NCI-H146 treated with DMSO at 0.1 percent for 48 hours (cell line): ENCODE data around the gene RAB24.
A peak's percentile ranks its signal among the peaks of the same experiment; 100 is the strongest.
"Not testable (repeated sequence)": the region's sequence is repeated elsewhere in the genome, so short reads cannot be mapped to it uniquely, and the experiment has no call there.

Source experiments
- DNase-seq: peaks from one replicate; lab custom pipeline; 2025; ENCODE audit not compliant: unreplicated experiment; lab: John Stamatoyannopoulos, UW

RAB24 gene

DNA sequence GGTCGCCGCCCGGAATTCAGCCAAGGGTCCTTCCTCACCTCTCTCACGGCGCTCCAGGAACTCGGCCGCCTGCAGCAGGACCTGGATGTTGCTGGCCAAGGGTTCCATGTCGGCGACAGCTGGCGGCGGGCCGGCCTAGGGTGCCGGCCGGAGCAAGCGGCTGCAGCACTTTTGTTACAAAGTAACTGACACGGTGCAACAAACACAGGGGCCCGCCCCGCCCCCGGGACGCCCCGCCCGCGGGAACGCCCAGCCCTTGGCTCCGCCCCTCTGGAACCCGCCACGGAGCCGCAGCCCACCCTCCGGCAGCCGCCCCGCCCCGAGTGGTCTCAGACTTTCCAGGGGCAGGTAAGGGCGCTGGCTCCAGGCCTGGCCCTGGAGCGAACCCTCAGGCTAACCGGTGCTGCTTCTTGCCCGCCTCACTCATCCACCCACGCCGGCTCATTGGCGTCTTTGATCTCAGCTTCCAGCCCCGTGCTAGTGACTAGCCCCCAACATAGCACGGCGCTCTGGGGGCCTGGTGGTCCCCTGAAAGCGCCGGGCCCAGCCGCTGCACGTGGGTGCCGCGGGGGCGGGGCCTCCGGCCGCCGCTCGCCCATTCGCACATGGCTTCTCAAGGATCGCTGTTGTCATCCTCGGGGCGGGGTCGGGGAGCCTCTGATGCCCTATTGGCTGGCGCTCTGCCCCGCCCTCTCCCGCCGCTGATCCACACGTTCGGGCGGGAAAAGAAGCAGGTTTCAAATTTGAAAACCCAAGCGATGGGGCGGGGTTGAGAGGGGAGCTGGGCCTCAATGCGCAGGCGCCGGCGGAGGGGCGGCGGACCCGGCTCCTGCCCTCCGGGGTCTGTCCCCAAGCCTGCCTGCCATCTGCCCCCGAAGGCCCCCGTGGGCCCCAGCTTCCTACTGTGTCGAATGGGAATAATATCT lies 8.5 kb upstream of the RAB24 start, which contains the start of gene MXD3:
Gene MXD3, minus strand, starts transcription at position 176 of the 926 bp plus-strand sequence. Its CDS starts 68 bp downstream, at position 108.
- DNase-seq = peak; percentile 90

DNA sequence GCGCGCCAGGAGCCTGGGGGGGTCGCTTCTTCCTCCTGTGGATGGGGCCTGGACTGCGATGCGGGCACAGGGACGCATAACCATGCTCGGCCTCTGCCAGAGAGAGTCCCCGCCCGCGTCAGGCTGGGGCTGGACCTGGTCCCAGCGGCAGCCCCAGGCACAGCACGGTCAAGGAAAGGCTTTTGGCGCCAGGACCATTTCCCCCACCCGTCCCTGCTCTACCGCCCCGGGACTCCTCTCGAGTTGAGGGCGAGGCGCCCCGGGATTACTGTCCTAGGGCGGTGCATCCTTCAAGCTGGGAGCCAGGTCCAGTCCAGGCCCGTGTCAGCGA lies 7.8 kb upstream of the RAB24 start:
- no peak for DNase-seq

DNA sequence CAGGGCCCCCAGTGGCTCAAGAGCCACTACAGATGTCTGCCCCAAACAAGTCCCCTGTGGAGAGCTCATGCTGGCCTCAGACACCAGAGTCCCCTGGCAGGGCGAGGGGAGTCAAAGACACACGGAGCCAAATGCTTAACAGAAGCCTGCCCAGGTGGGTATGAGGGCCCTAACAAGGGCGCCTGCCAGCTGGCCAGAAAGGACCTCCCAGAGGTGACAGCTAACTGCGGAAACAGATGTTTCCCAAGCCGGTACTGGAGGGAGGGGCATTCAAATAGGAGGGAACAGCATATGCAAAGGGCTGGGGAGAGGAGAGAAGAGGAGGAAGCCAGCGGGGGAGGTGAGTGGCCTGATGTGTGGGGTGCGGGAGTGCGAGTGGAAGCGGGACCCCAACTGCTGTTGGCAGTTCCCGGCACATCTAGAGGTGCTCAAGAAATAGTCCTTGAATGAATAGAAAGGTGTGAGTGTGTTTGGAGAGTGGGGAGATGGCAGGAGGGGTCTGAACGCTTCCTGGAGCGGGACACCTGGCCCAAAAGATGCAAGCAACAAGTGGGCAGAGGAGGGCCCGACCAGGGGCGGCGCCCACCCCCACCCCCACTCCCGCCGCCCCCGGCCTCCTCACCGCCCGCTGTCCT lies 7.4 kb upstream of the RAB24 start:
- peak; percentile 10 for DNase-seq

DNA sequence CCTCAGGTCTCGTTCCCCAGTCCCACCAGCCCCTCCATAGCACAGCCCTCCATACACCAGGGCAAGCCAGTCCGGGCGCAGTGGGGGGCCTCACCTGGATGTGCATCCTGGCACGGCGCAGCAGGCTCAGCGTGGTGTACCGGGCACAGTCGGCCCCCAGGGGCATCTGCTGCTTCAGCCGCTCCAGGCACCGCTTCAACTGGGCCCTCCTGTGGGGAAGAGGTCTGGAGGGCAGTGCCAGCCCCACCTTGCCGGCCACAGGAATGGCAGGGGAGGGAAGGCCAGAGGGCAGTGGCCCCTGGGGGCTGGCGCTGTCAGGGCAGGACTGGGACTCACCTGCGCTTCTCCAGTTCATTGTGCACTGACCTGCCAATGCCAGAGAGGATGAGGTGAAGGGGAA lies 6.8 kb upstream of the RAB24 start:
- DNase-seq = no peak

DNA sequence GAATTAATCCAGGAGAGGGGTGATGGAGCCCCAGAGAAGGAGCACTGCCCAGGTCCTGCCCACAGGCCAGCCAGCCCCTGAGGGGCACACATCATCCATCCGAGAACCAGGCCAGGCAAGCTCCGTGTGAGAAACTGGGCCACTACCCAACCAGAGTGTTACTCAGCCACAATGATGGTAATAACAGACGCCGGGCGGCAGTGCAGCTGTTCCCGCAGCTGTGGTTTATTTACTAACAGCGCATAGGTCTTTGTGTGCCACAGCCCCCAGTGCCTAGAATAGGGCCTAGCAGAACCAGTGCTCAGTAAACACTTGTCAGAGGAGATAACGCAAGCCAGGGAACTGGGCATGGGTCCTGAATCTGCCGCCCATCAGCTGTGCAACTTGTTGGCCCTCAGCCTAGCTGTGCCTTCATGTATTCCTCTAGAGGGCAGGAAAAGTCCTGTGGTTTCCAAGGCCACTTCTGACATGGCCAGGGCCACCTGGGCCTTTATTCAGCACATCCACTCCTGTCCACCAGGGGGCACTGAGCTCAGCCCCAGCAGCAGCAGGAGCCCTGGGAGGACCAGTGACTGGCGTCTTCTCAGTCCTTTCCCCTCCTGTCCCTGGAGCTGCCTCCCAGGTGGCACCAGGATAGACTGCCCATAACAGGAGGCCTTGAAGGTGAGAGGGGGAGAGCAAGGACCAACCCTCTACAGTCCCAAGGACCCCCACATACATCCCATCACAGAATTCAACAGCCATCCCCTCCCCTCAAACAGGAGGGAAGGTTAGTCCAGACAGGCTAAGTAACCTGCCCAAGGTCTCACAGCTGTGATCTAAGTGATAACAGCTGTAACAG lies 6.1 kb upstream of the RAB24 start:
- peak; percentile 21 for DNase-seq

DNA sequence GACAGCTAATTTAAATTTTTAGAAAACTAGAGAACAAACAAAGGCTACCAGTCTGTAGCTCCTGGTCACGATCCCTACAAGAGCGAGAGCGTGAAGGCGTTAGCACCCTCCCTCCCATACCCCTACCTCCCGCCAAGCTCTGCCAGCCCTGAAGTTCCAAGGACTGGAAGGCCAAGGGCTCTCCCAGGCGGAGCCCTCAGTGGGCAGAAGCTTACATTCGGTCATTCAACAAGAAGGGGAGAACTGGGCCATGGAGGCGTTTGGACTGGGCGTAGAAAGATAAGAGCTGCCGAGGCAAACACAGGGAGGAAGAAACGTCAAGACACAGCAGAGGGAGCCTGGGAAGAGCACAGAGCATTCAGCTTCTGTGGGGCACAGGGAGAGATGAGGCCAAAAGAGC lies 5.2 kb upstream of the RAB24 start:
- DNase-seq = no peak

- no peak for DNase-seq
These were observed 4.2 kb upstream of the RAB24 start for GRCh38 chr5:177307544-177308363.

DNA sequence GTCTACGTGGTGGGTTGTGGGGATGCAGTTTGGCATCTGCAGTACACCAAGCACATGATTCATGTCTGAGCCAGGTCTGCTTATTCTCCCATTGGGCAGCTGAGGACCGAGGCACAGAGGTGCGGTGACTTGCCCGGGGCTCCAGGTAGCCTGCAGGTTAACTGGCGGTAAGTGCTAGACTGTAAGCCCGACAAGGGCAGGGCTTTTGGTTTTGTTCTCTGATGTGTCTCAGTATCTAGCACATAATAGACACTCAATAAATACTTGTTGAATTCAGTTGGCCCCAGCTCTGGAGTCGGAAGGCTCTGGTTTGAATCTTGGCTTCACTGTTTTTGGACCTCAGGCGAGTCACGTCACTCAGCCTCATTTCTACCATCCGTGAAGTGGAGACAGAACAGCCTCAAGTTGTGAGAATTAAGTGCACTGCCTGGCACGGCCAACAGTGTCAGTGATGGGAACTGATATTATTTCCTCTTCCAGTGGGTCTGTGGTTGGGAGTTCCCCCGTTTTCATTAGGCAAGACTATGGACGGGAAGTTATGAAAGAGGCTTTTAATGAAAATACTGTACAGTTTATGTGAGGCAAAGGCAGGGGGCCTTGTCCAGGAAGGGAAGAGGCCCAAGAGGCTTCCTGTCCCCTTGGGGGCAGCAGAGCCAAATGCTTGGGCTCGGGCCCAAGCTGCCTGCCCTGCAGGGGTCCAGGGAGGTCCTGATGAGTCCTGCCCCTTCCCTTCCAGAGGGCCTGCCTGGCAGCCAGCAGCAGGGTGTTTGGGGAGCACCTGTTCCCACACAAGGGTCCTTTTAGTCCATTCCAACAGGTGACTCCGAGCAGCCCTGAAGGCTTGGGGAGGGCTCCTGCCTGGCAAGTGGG lies 3.4 kb upstream of the RAB24 start:
- DNase-seq = no peak

GRCh38 chr5:177306103-177306640 lies 2.7 kb upstream of the RAB24 start:
- not testable (repeated sequence) for DNase-seq

DNA sequence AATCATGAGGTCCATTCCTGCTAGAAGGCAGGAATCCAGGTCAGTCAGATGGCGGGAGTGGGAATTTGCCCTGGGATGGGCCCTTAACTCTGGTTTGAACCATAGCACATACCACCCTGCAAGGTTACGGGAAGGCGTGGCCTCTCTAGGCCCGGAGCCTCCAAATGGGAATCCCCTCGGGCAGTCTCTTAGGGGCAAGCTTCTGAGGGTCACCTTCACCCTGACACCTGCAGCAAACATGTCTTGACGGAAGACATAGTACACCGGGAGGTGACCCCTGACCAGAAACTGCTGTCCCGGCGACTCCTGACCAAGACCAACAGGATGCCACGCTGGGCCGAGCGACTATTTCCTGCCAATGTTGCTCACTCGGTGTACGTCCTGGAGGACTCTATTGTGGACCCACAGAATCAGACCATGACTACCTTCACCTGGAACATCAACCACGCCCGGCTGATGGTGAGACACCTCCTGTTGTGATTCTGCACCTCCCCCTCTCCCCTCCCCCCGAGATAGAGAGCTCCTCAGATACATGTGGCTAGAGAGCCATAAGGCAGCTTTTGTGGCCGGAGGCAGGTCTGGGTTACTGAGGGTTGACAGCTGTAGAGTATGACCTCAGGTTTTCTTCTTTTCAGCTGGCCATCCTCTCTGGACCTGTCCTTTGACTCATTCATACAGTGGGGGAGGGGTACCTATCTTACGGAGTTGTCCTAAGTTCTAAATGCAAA lies 1.0 kb upstream of the RAB24 start:
- no peak for DNase-seq

DNA sequence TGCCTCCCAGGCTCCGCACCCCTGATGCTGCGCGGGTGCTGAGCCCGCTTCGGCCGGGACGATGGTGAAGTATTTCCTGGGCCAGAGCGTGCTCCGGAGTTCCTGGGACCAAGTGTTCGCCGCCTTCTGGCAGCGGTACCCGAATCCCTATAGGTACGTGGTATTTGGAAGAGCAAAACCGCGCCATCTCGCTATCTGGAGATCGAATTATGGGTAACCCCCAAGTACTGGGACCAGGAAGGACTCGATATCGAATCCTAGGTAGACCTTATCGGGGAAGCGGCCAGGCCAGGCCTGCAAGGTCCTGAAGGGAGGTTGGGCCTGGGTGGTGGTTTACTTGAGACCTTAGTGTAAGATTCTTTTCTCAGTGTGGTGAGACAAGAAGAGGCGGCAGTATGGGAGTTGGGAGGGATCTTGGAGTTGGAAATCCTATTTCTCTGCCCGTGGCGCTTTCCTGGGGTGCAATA lies 439 bp upstream of the RAB24 start:
- DNase-seq = no peak

DNA sequence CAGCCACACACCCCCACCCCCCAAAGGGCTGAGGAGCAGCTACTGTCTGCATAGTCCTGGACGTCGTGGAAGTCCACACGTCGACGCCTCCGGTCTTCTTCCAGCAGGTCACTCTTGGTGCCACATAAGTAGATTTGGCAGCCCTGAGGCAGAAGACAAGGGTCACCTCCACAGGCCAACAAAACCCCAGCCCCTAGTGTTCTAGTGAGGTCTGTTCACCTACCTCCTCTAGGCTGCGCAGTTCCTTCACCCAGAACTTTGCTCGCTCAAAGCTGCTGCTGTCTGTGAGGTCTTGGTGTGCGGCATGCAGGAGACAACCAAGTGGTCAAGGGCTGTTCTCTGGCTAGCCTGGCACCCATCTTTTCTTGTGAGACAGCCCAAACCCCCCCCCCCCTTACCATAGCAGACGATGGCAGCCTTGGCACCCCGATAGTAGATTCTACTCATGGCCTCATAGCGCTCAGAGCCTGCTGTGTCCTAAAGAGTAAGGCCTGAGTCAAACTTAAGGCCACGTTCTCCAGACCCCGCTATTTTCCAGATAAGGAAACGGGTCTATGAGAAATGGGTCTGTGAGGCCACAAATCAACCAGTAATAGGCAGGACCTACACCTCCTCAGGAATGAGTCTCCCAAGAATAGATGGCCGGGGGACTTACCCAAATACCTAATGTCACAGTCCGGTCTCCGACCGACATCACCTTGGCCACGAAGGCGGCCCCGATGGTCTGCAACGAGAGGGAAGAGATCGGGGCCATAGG lies 987 bp downstream of the RAB24 start:
- no peak for DNase-seq

- no peak for DNase-seq
These were observed 1.9 kb downstream of the RAB24 start for GRCh38 chr5:177301503-177302165.

GRCh38 chr5:177300951-177301350 lies 2.6 kb downstream of the RAB24 start:
- DNase-seq = no peak

GRCh38 chr5:177300236-177300880 lies 3.2 kb downstream of the RAB24 start:
- no peak for DNase-seq

- no peak for DNase-seq
These were observed 3.8 kb downstream of the RAB24 start for GRCh38 chr5:177299697-177300096.

DNA sequence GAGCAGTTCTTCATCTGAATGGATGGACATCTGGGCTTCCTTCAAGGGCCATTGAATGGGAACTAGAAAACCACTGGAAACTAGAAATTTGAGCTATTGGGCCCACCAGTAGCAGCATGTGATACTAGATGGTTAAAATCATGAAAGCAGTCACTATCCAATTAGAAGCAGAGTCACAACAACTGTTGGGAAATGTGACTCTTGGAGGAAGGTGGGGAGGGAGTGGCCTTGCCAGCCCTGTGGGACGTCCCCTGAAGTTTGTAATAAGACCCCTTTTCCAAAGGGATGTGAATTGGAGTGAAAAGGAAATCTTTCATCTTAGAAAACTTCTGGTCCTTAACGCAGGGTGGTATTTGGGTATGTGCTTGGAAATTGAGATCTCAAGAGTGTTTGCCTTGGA lies 5.6 kb downstream of the RAB24 start:
- no peak for DNase-seq
